IPS-11a (cell line): ENCODE measurements around the gene TMEM63C.
"Not testable (repeated sequence)": the region's sequence is repeated elsewhere in the genome, so short reads cannot be mapped to it uniquely, and the experiment has no call there.

ENCODE experiments used
- H3K4me3 ChIP-seq: one replicate; pipeline ENCODE4 v1.5.1; 2013; ENCODE audit warnings: low read depth, low read length, control low read depth

Gene TMEM63C

DNA sequence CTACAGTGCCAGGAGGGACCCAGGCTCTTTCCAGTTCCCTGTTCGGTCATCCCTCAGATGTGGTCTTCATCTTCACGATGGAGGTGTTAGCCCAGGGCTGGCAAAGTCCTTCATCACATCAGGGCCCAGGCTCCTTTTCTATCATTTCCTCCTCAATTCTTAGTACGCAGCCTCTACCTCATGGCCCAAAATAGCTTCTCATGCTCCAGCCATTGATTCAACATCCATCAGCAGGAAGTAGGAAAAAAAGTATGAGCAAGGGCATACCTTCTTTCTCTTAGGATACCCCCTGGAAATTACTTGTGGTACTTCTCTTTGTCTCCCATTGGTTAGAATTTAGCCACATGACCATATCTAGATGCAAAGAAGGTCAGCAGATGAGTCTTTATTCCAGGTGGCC is 27.8 kb upstream of the TMEM63C start:
- no peak overlapping the region for H3K4me3 ChIP-seq

GRCh38 chr14:77154421-77154820 is 27.2 kb upstream of the TMEM63C start:
- no peak overlapping the region for H3K4me3 ChIP-seq

- no peak overlapping the region for H3K4me3 ChIP-seq
Observed at GRCh38 chr14:77155083-77155482, 26.5 kb upstream of the TMEM63C start.

- H3K4me3 ChIP-seq = no peak overlapping the region
Observed at GRCh38 chr14:77157740-77158139, 23.9 kb upstream of the TMEM63C start.

DNA sequence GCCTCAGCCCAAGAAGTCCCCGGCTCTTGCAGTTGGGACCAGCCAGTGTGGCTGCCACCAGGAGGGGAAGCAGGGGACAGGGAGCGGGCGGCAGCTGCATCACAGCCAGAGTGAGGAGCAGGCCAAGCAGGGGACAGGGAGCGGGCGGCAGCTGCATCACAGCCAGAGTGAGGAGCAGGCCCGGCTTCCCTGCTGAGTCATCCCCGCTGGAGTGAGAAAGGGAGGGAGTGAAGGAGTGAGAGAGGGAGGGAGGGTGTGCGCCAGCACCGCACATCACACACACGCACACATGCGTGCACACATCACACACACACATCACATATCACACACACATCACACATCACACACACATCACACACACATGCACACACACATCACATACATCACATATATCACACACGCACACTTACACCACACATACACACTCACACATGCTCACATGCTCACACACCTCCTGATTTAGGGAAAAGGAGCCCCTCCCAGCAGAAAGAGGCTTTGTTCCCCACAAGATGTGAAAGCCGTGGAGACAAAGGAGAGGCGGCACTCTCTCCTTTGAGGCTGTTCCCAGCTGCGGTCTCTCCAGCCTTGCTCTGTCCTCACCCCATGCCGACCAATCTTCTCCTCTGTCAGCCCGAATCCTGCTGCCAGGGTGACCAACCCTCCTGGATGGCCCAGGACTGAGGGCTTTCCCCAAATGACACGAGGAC is 23.3 kb upstream of the TMEM63C start:
- no peak overlapping the region for H3K4me3 ChIP-seq

DNA sequence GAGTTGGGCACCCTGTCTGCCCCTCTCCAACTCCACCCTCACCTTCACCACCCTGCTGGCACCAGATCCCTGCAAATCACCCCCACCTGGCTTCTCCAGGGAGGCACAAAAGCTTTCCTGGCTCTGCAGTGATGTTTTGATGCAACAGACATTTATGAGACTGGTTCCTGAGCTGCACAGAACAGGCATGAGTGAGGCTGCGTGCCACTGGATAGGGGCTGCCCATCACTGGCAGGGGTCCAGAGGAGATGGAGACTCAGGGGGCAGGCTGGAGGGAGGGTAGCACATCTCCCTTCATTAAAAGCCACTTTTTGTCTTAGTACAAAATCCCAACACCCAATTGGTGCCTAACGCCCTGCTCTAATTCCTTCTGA is 22.7 kb upstream of the TMEM63C start:
- no peak overlapping the region for H3K4me3 ChIP-seq

GRCh38 chr14:77161011-77161410 is 20.6 kb upstream of the TMEM63C start:
- no peak overlapping the region for H3K4me3 ChIP-seq

- no peak overlapping the region for H3K4me3 ChIP-seq
Observed at GRCh38 chr14:77170045-77170444, 11.6 kb upstream of the TMEM63C start.

DNA sequence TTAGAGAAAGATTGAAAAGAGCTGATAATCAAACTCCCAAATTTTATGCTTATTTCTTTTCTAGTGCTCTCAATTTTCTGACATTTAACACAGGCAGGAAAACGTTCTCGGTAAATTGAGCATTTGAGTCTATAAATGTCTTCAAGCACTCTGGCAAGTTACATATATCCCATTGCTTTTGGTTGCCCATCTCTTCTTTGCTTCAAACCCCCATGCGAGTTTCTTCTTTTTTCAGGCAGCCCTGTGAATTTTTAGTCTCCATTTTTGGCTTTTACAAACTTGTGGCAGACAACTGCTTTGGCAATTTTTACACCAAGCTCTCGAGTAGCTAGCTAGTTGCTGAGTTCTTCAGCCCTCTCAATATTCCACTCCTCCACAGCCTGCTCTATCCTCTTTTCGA is 8.7 kb upstream of the TMEM63C start:
- H3K4me3 ChIP-seq = no peak overlapping the region

GRCh38 chr14:77173911-77174617 is 7.5 kb upstream of the TMEM63C start:
- H3K4me3 ChIP-seq = not testable (repeated sequence)

DNA sequence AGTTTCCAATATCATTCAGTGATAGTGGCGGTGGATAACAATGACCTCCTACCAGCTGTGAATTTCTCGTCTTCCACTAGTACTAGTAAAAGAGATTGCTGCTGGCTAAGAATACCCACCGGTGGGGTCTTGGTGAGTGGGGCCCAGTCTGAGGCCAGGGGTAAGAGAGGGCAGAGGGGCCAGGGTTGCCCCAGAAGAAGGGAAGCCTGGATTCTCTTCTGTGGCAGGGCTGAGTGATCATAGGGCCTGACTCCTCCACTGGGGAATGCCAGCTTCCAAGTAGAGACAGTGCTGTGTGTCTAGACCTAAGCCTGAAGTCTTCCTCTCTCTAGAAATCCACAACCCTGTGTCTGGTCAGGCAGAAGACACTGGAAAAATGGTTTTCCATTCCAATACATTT is 5.8 kb upstream of the TMEM63C start:
- H3K4me3 ChIP-seq = no peak overlapping the region

GRCh38 chr14:77177702-77178101 is 3.9 kb upstream of the TMEM63C start:
- no peak overlapping the region for H3K4me3 ChIP-seq

GRCh38 chr14:77178656-77179055 is 2.9 kb upstream of the TMEM63C start:
- no peak overlapping the region for H3K4me3 ChIP-seq

GRCh38 chr14:77180726-77181602 is 634 bp upstream of the TMEM63C start:
- H3K4me3 ChIP-seq = peak overlapping the region; percentile 77

- no peak overlapping the region for H3K4me3 ChIP-seq
Observed at GRCh38 chr14:77183896-77184295, 2.3 kb downstream of the TMEM63C start.

DNA sequence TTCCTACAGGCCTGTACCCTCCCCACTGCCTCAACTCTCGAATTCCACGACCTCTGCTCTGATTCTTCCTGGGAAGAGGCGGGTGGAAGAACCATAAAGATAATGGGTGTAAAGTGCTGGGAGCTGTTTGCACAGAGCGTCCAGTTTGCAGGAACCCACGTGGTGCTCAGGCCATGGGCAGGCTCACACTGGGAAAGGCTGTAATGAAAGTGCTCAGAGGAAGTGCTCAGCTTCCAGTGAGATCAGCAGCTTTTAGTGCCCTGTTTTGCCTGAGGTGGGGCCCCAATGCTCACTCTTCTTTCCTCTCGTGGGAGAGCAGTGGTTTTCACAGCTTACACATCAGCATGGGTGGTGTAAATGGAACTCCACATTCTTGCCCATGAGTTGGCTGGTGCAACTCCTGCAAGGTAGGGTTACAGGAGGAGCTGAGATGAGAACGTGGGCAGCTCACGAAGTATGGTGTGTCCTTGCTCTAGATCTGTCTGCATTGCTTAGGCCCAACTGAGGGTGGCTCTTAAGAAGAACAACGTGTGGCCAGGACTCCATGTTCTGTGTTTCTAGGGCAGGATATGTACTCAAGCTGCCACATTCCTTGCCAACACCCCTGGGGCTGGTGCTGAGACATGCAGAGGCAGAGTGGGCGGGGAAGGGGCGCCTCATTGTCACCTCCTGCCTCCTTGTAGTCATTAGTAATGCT is 2.9 kb downstream of the TMEM63C start:
- no peak overlapping the region for H3K4me3 ChIP-seq

- H3K4me3 ChIP-seq = no peak overlapping the region
Observed at GRCh38 chr14:77185093-77185465, 3.5 kb downstream of the TMEM63C start.

GRCh38 chr14:77186911-77187648 is 5.5 kb downstream of the TMEM63C start:
- no peak overlapping the region for H3K4me3 ChIP-seq

DNA sequence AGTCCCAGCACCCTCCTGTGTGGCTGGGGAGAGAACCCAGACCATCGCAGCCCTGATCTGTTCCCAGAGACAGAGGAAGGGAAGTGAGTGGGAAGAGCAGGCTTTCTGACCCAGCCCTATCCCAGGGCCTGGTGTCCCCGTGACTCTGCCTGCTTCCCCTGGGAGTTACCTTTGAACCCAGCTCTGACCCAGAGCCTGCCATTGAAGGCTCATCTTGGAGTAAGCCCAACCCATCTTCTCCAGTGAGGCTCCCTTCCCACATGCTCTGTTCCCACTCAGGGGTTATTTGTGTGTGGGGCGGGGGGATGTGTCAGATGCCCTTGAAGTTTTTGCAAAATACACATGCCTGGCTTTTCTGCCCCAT is 6.0 kb downstream of the TMEM63C start:
- no peak overlapping the region for H3K4me3 ChIP-seq

GRCh38 chr14:77189479-77189878 is 7.9 kb downstream of the TMEM63C start:
- H3K4me3 ChIP-seq = no peak overlapping the region

- no peak overlapping the region for H3K4me3 ChIP-seq
Observed at GRCh38 chr14:77190977-77191376, 9.4 kb downstream of the TMEM63C start.
